Esophagus squamous epithelium (tissue), 4 donors: Measurements from ENCODE around the gene CPNE9.

ENCODE experiments used
- CTCF ChIP-seq, 6 experiments: fragments of 450-650 bp in 4 of 6; fragments of 200-600 bp in 2 of 6; sonication (generic) in 2 of 6; IDR thresholded peaks; one replicate each; pipeline ENCODE4 v1.5.1; 2016 to 2019; ENCODE audit warnings: antibody characterized with exemption in 6 of 6, mild to moderate bottlenecking in 4 of 6, moderate library complexity in 4 of 6
- POLR2A ChIP-seq, 4 donors: fragments of 450-650 bp; IDR thresholded peaks; one replicate each; pipeline ENCODE4 v1.6.1; 2017; ENCODE audit warnings: antibody characterized with exemption in 4 of 4, mild to moderate bottlenecking in 4 of 4, moderate library complexity in 3 of 4

GRCh38 chr3:9695345-9695744, 8.3 kb upstream of the CPNE9 start:
- TF ChIP-seq POLR2A (IDR thresholded peaks at IDR 0.05) (no peak), CTCF (IDR thresholded peaks at IDR 0.05) (no peak)
